ENCODE results near the gene TPPP2. TPM values are rescaled to one million over a fixed set of nuclear protein-coding genes. Genes with fewer than 3 reads are reported as not detected.

Gene TPPP2
- total and polyA plus RNA-seq, 10 of the 15 experiments (the other 5 are each of a cell fraction or from before 2014, with no cell fraction given), result not detected

DNA sequence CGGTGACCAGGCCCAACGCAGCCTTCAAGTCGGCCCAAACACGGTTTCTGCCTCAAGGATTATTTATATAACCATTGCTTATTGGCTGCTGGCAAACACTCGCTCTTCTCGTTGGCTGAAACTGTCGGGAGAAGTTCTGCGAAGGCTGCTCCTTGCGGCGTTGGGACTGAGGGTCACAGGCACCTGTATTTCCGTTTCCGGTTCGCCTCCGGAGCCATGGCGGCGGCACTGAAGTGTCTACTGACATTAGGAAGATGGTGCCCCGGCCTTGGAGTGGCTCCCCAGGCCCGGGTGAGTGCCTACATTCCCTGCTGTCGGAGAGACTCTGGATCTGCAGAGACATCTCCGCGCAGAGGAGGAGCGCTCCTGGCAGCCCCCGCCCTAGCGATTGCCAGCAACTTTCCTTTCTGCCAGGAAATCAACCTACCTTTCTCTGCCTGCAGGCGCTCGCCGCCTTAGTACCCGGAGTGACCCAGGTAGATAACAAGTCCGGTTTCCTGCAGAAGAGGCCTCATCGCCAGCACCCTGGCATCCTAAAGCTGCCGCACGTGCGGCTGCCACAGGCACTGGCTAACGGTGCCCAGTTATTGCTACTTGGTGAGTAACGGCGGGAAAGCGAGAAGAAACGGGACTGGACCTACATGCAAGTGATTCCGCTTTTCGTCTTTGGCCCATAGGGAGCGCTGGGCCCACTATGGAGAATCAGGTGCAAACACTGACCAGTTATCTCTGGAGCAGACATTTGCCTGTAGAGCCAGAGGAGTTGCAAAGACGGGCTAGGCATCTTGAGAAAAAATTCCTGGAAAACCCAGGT is 40.0 kb upstream of the TPPP2 start, which contains the start of gene METTL17 (continued):
- TF ChIP-seq, protein P1, sequence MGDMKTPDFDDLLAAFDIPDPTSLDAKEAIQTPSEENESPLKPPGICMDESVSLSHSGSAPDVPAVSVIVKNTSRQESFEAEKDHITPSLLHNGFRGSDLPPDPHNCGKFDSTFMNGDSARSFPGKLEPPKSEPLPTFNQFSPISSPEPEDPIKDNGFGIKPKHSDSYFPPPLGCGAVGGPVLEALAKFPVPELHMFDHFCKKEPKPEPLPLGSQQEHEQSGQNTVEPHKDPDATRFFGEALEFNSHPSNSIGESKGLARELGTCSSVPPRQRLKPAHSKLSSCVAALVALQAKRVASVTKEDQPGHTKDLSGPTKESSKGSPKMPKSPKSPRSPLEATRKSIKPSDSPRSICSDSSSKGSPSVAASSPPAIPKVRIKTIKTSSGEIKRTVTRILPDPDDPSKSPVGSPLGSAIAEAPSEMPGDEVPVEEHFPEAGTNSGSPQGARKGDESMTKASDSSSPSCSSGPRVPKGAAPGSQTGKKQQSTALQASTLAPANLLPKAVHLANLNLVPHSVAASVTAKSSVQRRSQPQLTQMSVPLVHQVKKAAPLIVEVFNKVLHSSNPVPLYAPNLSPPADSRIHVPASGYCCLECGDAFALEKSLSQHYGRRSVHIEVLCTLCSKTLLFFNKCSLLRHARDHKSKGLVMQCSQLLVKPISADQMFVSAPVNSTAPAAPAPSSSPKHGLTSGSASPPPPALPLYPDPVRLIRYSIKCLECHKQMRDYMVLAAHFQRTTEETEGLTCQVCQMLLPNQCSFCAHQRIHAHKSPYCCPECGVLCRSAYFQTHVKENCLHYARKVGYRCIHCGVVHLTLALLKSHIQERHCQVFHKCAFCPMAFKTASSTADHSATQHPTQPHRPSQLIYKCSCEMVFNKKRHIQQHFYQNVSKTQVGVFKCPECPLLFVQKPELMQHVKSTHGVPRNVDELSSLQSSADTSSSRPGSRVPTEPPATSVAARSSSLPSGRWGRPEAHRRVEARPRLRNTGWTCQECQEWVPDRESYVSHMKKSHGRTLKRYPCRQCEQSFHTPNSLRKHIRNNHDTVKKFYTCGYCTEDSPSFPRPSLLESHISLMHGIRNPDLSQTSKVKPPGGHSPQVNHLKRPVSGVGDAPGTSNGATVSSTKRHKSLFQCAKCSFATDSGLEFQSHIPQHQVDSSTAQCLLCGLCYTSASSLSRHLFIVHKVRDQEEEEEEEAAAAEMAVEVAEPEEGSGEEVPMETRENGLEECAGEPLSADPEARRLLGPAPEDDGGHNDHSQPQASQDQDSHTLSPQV (IDR thresholded peaks at IDR 0.05), result no peak
- TF ChIP-seq SIN3A (IDR thresholded peaks at IDR 0.05; ENCODE audit: low read depth, low read length) (peak; percentile 71; the same call in 1 of the 2 replicates), EGR1 (IDR thresholded peaks at IDR 0.05; ENCODE audit: borderline replicate concordance in 1 of 2, low read depth in 2 of 2, low read length in 2 of 2) (no peak), NFYA (IDR thresholded peaks at IDR 0.05; ENCODE audit: borderline replicate concordance, low read depth, low read length) (no peak), PML (IDR thresholded peaks at IDR 0.05; ENCODE audit: low read length) (peak; percentile 88), CHD4 (IDR thresholded peaks at IDR 0.05) (no peak), EED (IDR thresholded peaks at IDR 0.05; ENCODE audit: low read depth) (no peak), ZNF24 (IDR thresholded peaks at IDR 0.05) (no peak), POLR2AphosphoS5 (IDR thresholded peaks at IDR 0.05; ENCODE audit: low read length) (peak; percentile 91), RAD51 (IDR thresholded peaks at IDR 0.05) (no peak), RFX5 (IDR thresholded peaks at IDR 0.05; ENCODE audit: low read depth, low read length) (no peak), CREM (IDR thresholded peaks at IDR 0.05; ENCODE audit: low read depth) (peak; percentile 74), BHLHE40 (IDR thresholded peaks at IDR 0.05; ENCODE audit: borderline replicate concordance in 1 of 2, low read depth in 2 of 2, low read length in 1 of 2) (peak; percentile 62 to 79; a peak in 3 of 4 replicates), BRCA1 (IDR thresholded peaks at IDR 0.05; ENCODE audit: low read depth, low read length) (no peak), YY1 (IDR thresholded peaks at IDR 0.05; ENCODE audit: low read depth, low read length) (peak; percentile 97), EP300 (IDR thresholded peaks at IDR 0.05; ENCODE audit: borderline replicate concordance in 1 of 2, control insufficient read depth in 1 of 2, low read depth in 2 of 2, low read length in 2 of 2) (no peak), HDGF (IDR thresholded peaks at IDR 0.05) (no peak)
- TF ChIP-seq, protein P2, sequence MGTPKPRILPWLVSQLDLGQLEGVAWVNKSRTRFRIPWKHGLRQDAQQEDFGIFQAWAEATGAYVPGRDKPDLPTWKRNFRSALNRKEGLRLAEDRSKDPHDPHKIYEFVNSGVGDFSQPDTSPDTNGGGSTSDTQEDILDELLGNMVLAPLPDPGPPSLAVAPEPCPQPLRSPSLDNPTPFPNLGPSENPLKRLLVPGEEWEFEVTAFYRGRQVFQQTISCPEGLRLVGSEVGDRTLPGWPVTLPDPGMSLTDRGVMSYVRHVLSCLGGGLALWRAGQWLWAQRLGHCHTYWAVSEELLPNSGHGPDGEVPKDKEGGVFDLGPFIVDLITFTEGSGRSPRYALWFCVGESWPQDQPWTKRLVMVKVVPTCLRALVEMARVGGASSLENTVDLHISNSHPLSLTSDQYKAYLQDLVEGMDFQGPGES (IDR thresholded peaks at IDR 0.05), result peak; percentile 82; the same call in 1 of the 2 replicates
- TF ChIP-seq, protein P3, sequence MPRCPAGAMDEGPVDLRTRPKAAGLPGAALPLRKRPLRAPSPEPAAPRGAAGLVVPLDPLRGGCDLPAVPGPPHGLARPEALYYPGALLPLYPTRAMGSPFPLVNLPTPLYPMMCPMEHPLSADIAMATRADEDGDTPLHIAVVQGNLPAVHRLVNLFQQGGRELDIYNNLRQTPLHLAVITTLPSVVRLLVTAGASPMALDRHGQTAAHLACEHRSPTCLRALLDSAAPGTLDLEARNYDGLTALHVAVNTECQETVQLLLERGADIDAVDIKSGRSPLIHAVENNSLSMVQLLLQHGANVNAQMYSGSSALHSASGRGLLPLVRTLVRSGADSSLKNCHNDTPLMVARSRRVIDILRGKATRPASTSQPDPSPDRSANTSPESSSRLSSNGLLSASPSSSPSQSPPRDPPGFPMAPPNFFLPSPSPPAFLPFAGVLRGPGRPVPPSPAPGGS (IDR thresholded peaks at IDR 0.05; ENCODE audit: borderline replicate concordance, insufficient read depth, low read depth, low read length, poor library complexity, severe bottlenecking), result no peak
- TF ChIP-seq, protein P4, sequence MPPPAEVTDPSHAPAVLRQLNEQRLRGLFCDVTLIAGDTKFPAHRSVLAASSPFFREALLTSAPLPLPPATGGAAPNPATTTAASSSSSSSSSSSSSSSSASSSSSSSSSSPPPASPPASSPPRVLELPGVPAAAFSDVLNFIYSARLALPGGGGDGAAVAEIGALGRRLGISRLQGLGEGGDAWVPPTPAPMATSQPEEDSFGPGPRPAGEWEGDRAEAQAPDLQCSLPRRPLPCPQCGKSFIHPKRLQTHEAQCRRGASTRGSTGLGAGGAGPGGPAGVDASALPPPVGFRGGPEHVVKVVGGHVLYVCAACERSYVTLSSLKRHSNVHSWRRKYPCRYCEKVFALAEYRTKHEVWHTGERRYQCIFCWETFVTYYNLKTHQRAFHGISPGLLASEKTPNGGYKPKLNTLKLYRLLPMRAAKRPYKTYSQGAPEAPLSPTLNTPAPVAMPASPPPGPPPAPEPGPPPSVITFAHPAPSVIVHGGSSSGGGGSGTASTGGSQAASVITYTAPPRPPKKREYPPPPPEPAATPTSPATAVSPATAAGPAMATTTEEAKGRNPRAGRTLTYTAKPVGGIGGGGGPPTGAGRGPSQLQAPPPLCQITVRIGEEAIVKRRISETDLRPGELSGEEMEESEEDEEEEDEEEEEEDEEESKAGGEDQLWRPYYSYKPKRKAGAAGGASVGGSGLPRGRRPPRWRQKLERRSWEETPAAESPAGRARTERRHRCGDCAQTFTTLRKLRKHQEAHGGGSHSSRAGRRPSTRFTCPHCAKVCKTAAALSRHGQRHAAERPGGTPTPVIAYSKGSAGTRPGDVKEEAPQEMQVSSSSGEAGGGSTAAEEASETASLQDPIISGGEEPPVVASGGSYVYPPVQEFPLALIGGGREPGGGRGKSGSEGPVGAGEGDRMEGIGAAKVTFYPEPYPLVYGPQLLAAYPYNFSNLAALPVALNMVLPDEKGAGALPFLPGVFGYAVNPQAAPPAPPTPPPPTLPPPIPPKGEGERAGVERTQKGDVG (CRISPR knock-in tag; IDR thresholded peaks at IDR 0.05), result no peak

Measured in GM12878 (cell line).